WTC11 (cell line): ENCODE measurements around the gene ARL8A.

Experiments used
- ATF1 ChIP-seq: sonication (generic); formaldehyde crosslinking; IDR thresholded peaks from 2 replicates; pipeline ENCODE4 v1.8.1; 2023; ENCODE audit warnings: mild to moderate bottlenecking, moderate library complexity, missing genetic modification reagents
- ATF3 ChIP-seq: sonication (generic); formaldehyde crosslinking; conservative IDR thresholded peaks from 2 replicates; pipeline ENCODE4 v1.8.1; 2022; ENCODE audit warnings: mild to moderate bottlenecking, missing genetic modification reagents
- CTCF ChIP-seq: fragments of 200-600 bp; IDR thresholded peaks from 2 replicates; pipeline ENCODE4 v1.8.0; 2022; ENCODE audit warnings: antibody characterized with exemption
- ELF4 ChIP-seq: sonication (generic); formaldehyde crosslinking; IDR thresholded peaks from 2 replicates; pipeline ENCODE4 v1.8.1; 2022; ENCODE audit warnings: low read depth, mild to moderate bottlenecking, moderate library complexity, missing genetic modification reagents
- GABPB1 ChIP-seq: sonication (generic); formaldehyde crosslinking; IDR thresholded peaks from 2 replicates; pipeline ENCODE4 v1.8.1; 2023; ENCODE audit warnings: mild to moderate bottlenecking, missing genetic modification reagents
- JUN ChIP-seq: sonication (generic); formaldehyde crosslinking; IDR thresholded peaks from 2 replicates; pipeline ENCODE4 v1.8.0; 2023; ENCODE audit warnings: mild to moderate bottlenecking, missing genetic modification reagents
- PRDM15 ChIP-seq: sonication (generic); formaldehyde crosslinking; IDR thresholded peaks from 2 replicates; pipeline ENCODE4 v1.8.0; 2022; ENCODE audit warnings: missing genetic modification reagents
- TEAD1 ChIP-seq: sonication (generic); formaldehyde crosslinking; IDR thresholded peaks from 2 replicates; pipeline ENCODE4 v1.8.0; 2022; ENCODE audit warnings: mild to moderate bottlenecking, missing genetic modification reagents
- USF1 ChIP-seq: sonication (generic); formaldehyde crosslinking; IDR thresholded peaks from 2 replicates; pipeline ENCODE4 v1.8.0; 2022; ENCODE audit warnings: mild to moderate bottlenecking, missing genetic modification reagents
- ZNF425 ChIP-seq: fragments of 250-450 bp; sonication (Bioruptor Pico); conservative IDR thresholded peaks from 2 replicates; pipeline ENCODE4 v1.9.0; 2021; ENCODE audit warnings: mild to moderate bottlenecking

GRCh38 chr1:202144402-202145067 lies at the start of gene ARL8A:
- no peak for TF ChIP-seq ATF1 (CRISPR knock-in tag)
- no peak for TF ChIP-seq ATF3 (CRISPR knock-in tag)
- no peak for TF ChIP-seq CTCF
- no peak for TF ChIP-seq ZNF425 (CRISPR knock-in tag)
- no peak for TF ChIP-seq USF1 (CRISPR knock-in tag)
- TF ChIP-seq PRDM15 (CRISPR knock-in tag), result no peak
- no peak for TF ChIP-seq ELF4 (CRISPR knock-in tag)
- no peak for TF ChIP-seq GABPB1
- TF ChIP-seq TEAD1 (CRISPR knock-in tag), result no peak
- TF ChIP-seq JUN, result no peak
